NOMO-1 treated with DMSO at 0.1 percent for 48 hours (cell line): ENCODE measurements around the gene RGPD5.
"Not testable (repeated sequence)": the region's sequence is repeated elsewhere in the genome, so short reads cannot be mapped to it uniquely, and the experiment has no call there.

Experiments used
- DNase-seq: peaks from one replicate; lab custom pipeline; 2025; ENCODE audit not compliant: unreplicated experiment; lab: John Stamatoyannopoulos, UW

The RGPD5 gene

GRCh38 chr2:109891024-109891423 lies 96.9 kb downstream of the RGPD5 start:
- not testable (repeated sequence) for DNase-seq

GRCh38 chr2:109893736-109894135 lies 99.6 kb downstream of the RGPD5 start:
- not testable (repeated sequence) for DNase-seq

GRCh38 chr2:109894141-109894540 lies 100.0 kb downstream of the RGPD5 start:
- not testable (repeated sequence) for DNase-seq

- DNase-seq, result not testable (repeated sequence)
Observed at GRCh38 chr2:109895090-109895869, 101.2 kb downstream of the RGPD5 start.

GRCh38 chr2:109896212-109896611 lies 102.1 kb downstream of the RGPD5 start:
- not testable (repeated sequence) for DNase-seq

- DNase-seq, result not testable (repeated sequence)
Observed at GRCh38 chr2:109897769-109898461, 103.8 kb downstream of the RGPD5 start.

GRCh38 chr2:109898462-109899336 lies 104.6 kb downstream of the RGPD5 start, which contains the start of gene LIMS3:
Gene LIMS3, plus strand, starts transcription at chr2:109898688. Its CDS starts 41 bp downstream, at chr2:109898729.
- DNase-seq, result not testable (repeated sequence)

GRCh38 chr2:109905796-109906195 lies 111.7 kb downstream of the RGPD5 start:
- not testable (repeated sequence) for DNase-seq
